OCI-LY7 (cell line): ENCODE measurements around the gene LPAR1.

Experiments used
- CTCF ChIP-seq: fragments of 200-600 bp; sonication (generic); conservative IDR thresholded peaks from 2 replicates; pipeline ENCODE4 v1.5.1; 2014; ENCODE audit warnings: mild to moderate bottlenecking, antibody characterized with exemption, low read length, moderate library complexity, mixed read lengths
- EZH2phosphoT487 ChIP-seq: fragments of 200-600 bp; sonication (generic); IDR thresholded peaks from 2 replicates; pipeline ENCODE4 v1.6.1; 2018; ENCODE audit warnings: low read depth, borderline replicate concordance, mild to moderate bottlenecking, mixed run types, antibody characterized with exemption, low read length, moderate library complexity, mixed read lengths

- TF ChIP-seq CTCF, result no peak
- no peak for TF ChIP-seq EZH2phosphoT487
These were observed 196.1 kb downstream of the LPAR1 start for GRCh38 chr9:110842169-110842568.
